ENCODE measurements around the gene CLPTM1L.

The CLPTM1L gene

DNA sequence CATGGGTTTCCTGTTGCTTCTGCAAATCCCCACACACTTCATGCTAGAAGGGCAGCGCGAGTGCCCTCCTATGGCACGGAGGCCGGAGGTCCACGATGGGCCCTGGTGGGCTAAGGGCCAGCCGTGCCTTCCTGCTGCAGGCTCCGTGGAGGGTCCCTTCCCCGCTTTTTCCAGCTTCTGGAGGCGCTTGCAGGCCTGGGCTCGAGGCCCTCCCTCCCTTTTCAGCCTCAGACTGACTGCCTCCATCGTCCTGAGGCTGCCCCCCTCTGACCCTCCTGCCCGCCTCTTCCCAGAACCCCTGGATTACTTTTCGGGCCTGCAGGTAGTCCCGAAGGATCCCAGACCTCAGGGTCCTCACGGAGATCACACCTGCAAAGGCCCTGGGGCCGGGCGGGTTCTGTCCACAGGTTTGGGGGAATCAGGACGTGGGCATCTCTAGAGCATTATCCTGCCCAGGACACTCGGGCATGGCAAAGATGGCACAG, 46.8 kb downstream of the CLPTM1L start:
- TF ChIP-seq, protein P1, sequence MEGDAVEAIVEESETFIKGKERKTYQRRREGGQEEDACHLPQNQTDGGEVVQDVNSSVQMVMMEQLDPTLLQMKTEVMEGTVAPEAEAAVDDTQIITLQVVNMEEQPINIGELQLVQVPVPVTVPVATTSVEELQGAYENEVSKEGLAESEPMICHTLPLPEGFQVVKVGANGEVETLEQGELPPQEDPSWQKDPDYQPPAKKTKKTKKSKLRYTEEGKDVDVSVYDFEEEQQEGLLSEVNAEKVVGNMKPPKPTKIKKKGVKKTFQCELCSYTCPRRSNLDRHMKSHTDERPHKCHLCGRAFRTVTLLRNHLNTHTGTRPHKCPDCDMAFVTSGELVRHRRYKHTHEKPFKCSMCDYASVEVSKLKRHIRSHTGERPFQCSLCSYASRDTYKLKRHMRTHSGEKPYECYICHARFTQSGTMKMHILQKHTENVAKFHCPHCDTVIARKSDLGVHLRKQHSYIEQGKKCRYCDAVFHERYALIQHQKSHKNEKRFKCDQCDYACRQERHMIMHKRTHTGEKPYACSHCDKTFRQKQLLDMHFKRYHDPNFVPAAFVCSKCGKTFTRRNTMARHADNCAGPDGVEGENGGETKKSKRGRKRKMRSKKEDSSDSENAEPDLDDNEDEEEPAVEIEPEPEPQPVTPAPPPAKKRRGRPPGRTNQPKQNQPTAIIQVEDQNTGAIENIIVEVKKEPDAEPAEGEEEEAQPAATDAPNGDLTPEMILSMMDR (conservative IDR thresholded peaks at IDR 0.05; ENCODE audit: low read depth, low read length), result no peak
- H3K4me3 ChIP-seq (ENCODE audit: low read depth, low read length), result no peak overlapping the region
- DNase-seq (ENCODE audit: low read depth), result no peak

DNA sequence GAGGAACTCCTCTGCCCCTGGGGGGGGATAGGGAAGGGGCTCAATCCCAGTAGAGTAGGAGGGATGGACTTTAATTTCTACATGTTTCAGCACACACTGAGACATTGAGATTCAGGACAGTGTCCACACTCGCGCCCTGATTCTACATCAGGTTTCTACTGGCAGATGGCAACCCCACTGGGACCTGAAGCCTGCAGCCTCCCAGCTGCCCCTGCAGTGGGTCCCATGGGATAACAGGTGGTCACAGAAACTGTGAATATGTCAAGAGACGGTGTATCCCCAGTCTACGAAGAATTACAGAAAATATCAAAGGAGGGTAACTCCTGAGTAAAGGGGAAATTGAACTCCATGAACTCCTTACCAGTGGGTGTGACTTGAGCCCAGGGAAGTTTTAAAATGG, 47.7 kb downstream of the CLPTM1L start:
- no peak for DNase-seq (ENCODE audit: low read depth)
- TF ChIP-seq, protein P1 (conservative IDR thresholded peaks at IDR 0.05; ENCODE audit: low read depth, low read length), result no peak
- no peak overlapping the region for H3K4me3 ChIP-seq (ENCODE audit: low read depth, low read length)

DNA sequence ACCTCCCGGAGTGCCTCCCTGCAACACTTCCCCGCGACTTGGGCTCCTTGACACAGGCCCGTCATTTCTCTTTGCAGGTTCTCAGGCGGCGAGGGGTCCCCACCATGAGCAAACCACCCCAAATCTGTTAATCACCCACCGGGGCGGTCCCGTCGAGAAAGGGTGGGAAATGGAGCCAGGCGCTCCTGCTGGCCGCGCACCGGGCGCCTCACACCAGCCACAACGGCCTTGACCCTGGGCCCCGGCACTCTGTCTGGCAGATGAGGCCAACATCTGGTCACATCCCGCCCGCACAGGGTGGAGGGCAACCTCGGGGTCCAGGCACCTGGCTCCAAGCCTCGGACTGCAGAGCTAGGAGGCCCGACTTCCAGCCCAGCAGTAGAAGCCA, 49.3 kb downstream of the CLPTM1L start:
- DNase-seq (ENCODE audit: low read depth), result no peak
- TF ChIP-seq, protein P1 (conservative IDR thresholded peaks at IDR 0.05; ENCODE audit: low read depth, low read length), result no peak
- no peak overlapping the region for H3K4me3 ChIP-seq (ENCODE audit: low read depth, low read length)

DNA sequence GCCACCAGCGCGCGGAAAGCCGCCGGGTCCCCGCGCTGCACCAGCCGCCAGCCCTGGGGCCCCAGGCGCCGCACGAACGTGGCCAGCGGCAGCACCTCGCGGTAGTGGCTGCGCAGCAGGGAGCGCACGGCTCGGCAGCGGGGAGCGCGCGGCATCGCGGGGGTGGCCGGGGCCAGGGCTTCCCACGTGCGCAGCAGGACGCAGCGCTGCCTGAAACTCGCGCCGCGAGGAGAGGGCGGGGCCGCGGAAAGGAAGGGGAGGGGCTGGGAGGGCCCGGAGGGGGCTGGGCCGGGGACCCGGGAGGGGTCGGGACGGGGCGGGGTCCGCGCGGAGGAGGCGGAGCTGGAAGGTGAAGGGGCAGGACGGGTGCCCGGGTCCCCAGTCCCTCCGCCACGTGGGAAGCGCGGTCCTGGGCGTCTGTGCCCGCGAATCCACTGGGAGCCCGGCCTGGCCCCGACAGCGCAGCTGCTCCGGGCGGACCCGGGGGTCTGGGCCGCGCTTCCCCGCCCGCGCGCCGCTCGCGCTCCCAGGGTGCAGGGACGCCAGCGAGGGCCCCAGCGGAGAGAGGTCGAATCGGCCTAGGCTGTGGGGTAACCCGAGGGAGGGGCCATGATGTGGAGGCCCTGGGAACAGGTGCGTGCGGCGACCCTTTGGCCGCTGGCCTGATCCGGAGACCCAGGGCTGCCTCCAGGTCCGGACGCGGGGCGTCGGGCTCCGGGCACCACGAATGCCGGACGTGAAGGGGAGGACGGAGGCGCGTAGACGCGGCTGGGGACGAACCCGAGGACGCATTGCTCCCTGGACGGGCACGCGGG, 49.9 kb downstream of the CLPTM1L start, which contains the start of gene TERT:
TERT (minus strand) TSS at position 234 of the 815 bp plus-strand sequence; CDS start at position 155, 79 bp downstream.
- TF ChIP-seq, protein P1 (conservative IDR thresholded peaks at IDR 0.05; ENCODE audit: low read depth, low read length), result no peak
- no peak within 1 kb of the TSS for H3K4me3 ChIP-seq (ENCODE audit: low read depth, low read length)
- no peak for DNase-seq (ENCODE audit: low read depth)

GRCh38 chr5:1294206-1294834, 50.6 kb downstream of the CLPTM1L start:
- TF ChIP-seq, protein P1 (conservative IDR thresholded peaks at IDR 0.05; ENCODE audit: low read depth, low read length), result no peak
- no peak overlapping the region for H3K4me3 ChIP-seq (ENCODE audit: low read depth, low read length)
- no peak for DNase-seq (ENCODE audit: low read depth)

- H3K4me3 ChIP-seq (ENCODE audit: low read depth, low read length), result no peak overlapping the region
- no peak for DNase-seq (ENCODE audit: low read depth)
- TF ChIP-seq, protein P1 (conservative IDR thresholded peaks at IDR 0.05; ENCODE audit: low read depth, low read length), result no peak
Measured at GRCh38 chr5:1293416-1294205, 51.3 kb downstream of the CLPTM1L start.
